GM18502 (cell line): ENCODE data around the gene FOXP3.

ENCODE experiments used
- ATAC-seq: cut with Tn5 transposase; IDR thresholded peaks from one replicate; pipeline ENCODE4 v1.9.1; 2021; ENCODE audit warnings: mild to moderate bottlenecking; ENCODE audit not compliant: unreplicated experiment, poor library complexity

Gene FOXP3

GRCh38 chrX:49254639-49255038, 9.9 kb downstream of the FOXP3 start:
- no peak for ATAC-seq

- ATAC-seq, result no peak
Measured at GRCh38 chrX:49251325-49251724, 13.2 kb downstream of the FOXP3 start.

- no peak for ATAC-seq
Measured at GRCh38 chrX:49250578-49250977, 13.9 kb downstream of the FOXP3 start.

- no peak for ATAC-seq
Measured at GRCh38 chrX:49250066-49250465, 14.4 kb downstream of the FOXP3 start.

GRCh38 chrX:49249616-49250015, 14.9 kb downstream of the FOXP3 start:
- ATAC-seq, result no peak

GRCh38 chrX:49249071-49249470, 15.4 kb downstream of the FOXP3 start:
- no peak for ATAC-seq

- no peak for ATAC-seq
Measured at GRCh38 chrX:49247916-49248811, 16.3 kb downstream of the FOXP3 start.

GRCh38 chrX:49247346-49247745, 17.2 kb downstream of the FOXP3 start:
- no peak for ATAC-seq

- ATAC-seq, result no peak
Measured at GRCh38 chrX:49246541-49246940, 18.0 kb downstream of the FOXP3 start.

- no peak for ATAC-seq
Measured at GRCh38 chrX:49244207-49244606, 20.3 kb downstream of the FOXP3 start.

GRCh38 chrX:49243166-49243565, 21.3 kb downstream of the FOXP3 start:
- ATAC-seq, result no peak

- ATAC-seq, result no peak
Measured at GRCh38 chrX:49242545-49243066, 21.9 kb downstream of the FOXP3 start.

- ATAC-seq, result no peak
Measured at GRCh38 chrX:49238735-49239134, 25.8 kb downstream of the FOXP3 start.

- ATAC-seq, result no peak
Measured at GRCh38 chrX:49237060-49237459, 27.4 kb downstream of the FOXP3 start.

- ATAC-seq, result no peak
Measured at GRCh38 chrX:49233887-49234555, 30.5 kb downstream of the FOXP3 start.

- no peak for ATAC-seq
Measured at GRCh38 chrX:49233176-49233575, 31.3 kb downstream of the FOXP3 start, which contains the start of gene CACNA1F. TSS of gene CACNA1F (minus strand) at chrX:49233340. CDS start at chrX:49233309, 31 bp downstream.

- no peak for ATAC-seq
Measured at GRCh38 chrX:49232525-49232924, 32.0 kb downstream of the FOXP3 start.

- no peak for ATAC-seq
Measured at GRCh38 chrX:49231333-49232000, 33.0 kb downstream of the FOXP3 start.

- peak; percentile 76 for ATAC-seq
Measured at GRCh38 chrX:49230500-49231232, 33.8 kb downstream of the FOXP3 start.

- no peak for ATAC-seq
Measured at GRCh38 chrX:49228185-49228584, 36.3 kb downstream of the FOXP3 start.
